Ovary (tissue), 9 donors: ENCODE data around the gene SLC9A1. TPM values are rescaled to one million over a fixed set of nuclear protein-coding genes. Genes with fewer than 3 reads are reported as not detected.

Source experiments
- DNase-seq, 5 donors: peaks; one replicate each; pipeline ENCODE4 v3.0.0-alpha.2; 2019 to 2020
- H3K27ac ChIP-seq, 2 donors: fragments of 200-600 bp; one replicate each; pipeline versions ENCODE4 v1.5.1 to v1.8.0; 2019 to 2022
- H3K27me3 ChIP-seq: fragments of 200-600 bp; one replicate; pipeline ENCODE4 v1.8.0; 2022
- H3K36me3 ChIP-seq: fragments of 200-600 bp; sonication (generic); one replicate; pipeline ENCODE4 v1.5.1; 2019
- H3K4me1 ChIP-seq: one replicate; pipeline ENCODE4 v1.8.1; 2013; ENCODE audit warnings: mild to moderate bottlenecking, moderate library complexity; ENCODE audit not compliant: insufficient read depth
- H3K4me3 ChIP-seq: fragments of 200-600 bp; sonication (generic); one replicate; pipeline ENCODE4 v1.5.1; 2017
- H3K9me3 ChIP-seq, 2 donors: fragments of 200-600 bp in 1 of 2; sonication (generic) in 1 of 2; one replicate each; pipeline versions ENCODE4 v1.5.1 to v1.8.1; 2013 to 2019; ENCODE audit warnings: mild to moderate bottlenecking in 1 of 2, moderate library complexity in 1 of 2
- EP300 ChIP-seq: sonication (generic); formaldehyde crosslinking; IDR thresholded peaks from one replicate; pipeline ENCODE4 v1.6.1; 2017; ENCODE audit warnings: antibody characterized with exemption
- POLR2A ChIP-seq: fragments of 450-650 bp; IDR thresholded peaks from one replicate; pipeline ENCODE4 v1.6.1; 2017; ENCODE audit warnings: antibody characterized with exemption, mild to moderate bottlenecking, moderate library complexity
- WGBS, 3 donors: extraction: QIAGEN DNeasy Blood & Tissue Kit in 1 of 3; methylation state at CpG; one replicate each; pipeline versions ENCODE4 v1.1.5 to v1.1.7; 2013 to 2017; 5-methylcytosine and 5-hydroxymethylcytosine counted together
- intact Hi-C, 4 donors: fragments of 100-400 bp; cut with DNase I; formaldehyde crosslinking; loops; one replicate each; pipeline versions ENCODE4 v1.11.0 to v1.15.1; 2022 to 2023
- polyA plus RNA-seq, 2 donors: library from polyadenylated mRNA; stranded (reverse); fragments of 200-250 nt in 1 of 2; fragments of 350-450 nt in 1 of 2; fragmentation: Illumina TruSeq in 1 of 2; extraction: RNeasy Lipid Tissue Mini Kit (QIAGEN cat#74804) in 1 of 2; gene quantifications; one replicate each; pipeline ENCODE4 v1.2.3, GENCODE V29; 2013 to 2014
- total RNA-seq, 7 donors: library from RNA; depleted of rRNA in 2 of 7; stranded (reverse); fragments of >200 nt in 2 of 7; fragmentation: NEBNext Ultra II Directional in 3 of 7; extraction: Animal tissue kit (Norgen Biotek cat#: 25700) in 3 of 7; gene quantifications; one replicate each; pipeline versions ENCODE4 v1.1.0 to v1.2.4, GENCODE V29; 2016 to 2023
- TF ChIP-seq, protein P1 (sequence below), 3 donors: fragments of 450-650 bp in 2 of 3; fragments of 200-600 bp in 1 of 3; IDR thresholded peaks; one replicate each; pipeline versions ENCODE4 v1.5.1 to v1.8.0; 2016 to 2022; ENCODE audit warnings: antibody characterized with exemption in 3 of 3, mild to moderate bottlenecking in 1 of 3
- donor health status: DM: no; HTN: no; CAD: no; lungs with moderate emphysema.
- donor health status: DM: no; HTN: no; CAD: no.
- donor health status: Bipolar disorder and iron deficiency.
- donor health status: DM: yes; HTN: yes; CAD: no.
- donor health status: DM: no; HTN: no; CAD: no.
- donor health status: DM: yes; HTN: yes; CAD: no.

SLC9A1 gene
- total and polyA plus RNA-seq, 9 donors: 8.6 to 33.7 (median 14.8) TPM

DNA sequence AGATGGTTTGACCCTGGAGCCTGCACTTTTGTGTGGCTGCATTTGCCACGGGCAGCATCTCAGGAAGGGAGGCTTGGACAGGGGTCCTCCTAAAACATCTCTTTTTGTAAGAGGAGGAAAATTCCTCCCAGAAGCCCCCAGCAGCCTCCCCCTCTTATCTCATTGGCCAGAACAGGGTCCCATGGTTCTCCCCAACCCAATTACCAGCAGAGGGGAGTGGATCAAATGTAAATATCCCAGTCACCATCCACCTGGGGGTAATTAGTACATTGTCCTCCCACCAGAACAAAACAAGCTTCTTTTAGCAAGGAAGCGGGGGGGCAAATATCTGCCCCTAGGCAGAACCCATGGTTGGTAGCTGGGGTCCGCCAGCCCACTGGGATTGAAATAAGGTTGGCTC, 97.5 kb downstream of the SLC9A1 start:
- Histone ChIP-seq H3K27me3 (no peaks in the 10 kb centered on the region), H3K27ac (no peak overlapping the region), H3K4me3 (no peak overlapping the region), H3K36me3 (no peaks in the 10 kb centered on the region), H3K4me1 (no peaks in the 10 kb centered on the region), H3K9me3 (no peaks in the 10 kb centered on the region)
- DNase-seq: no peak
- TF ChIP-seq EP300: no peak
- no peak for TF ChIP-seq POLR2A
- TF ChIP-seq, protein P1, sequence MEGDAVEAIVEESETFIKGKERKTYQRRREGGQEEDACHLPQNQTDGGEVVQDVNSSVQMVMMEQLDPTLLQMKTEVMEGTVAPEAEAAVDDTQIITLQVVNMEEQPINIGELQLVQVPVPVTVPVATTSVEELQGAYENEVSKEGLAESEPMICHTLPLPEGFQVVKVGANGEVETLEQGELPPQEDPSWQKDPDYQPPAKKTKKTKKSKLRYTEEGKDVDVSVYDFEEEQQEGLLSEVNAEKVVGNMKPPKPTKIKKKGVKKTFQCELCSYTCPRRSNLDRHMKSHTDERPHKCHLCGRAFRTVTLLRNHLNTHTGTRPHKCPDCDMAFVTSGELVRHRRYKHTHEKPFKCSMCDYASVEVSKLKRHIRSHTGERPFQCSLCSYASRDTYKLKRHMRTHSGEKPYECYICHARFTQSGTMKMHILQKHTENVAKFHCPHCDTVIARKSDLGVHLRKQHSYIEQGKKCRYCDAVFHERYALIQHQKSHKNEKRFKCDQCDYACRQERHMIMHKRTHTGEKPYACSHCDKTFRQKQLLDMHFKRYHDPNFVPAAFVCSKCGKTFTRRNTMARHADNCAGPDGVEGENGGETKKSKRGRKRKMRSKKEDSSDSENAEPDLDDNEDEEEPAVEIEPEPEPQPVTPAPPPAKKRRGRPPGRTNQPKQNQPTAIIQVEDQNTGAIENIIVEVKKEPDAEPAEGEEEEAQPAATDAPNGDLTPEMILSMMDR (IDR thresholded peaks at IDR 0.05): no peak
- WGBS, 3 donors: 17 to 29% (median 22%) methylated on average over 3 of the region's 3 CpGs
- intact Hi-C loops: loop anchor here in 1 of 4 donors (5.0 kb wide), 1 partner anchor 50 kb away; no protein-coding TSS in a partner anchor

DNA sequence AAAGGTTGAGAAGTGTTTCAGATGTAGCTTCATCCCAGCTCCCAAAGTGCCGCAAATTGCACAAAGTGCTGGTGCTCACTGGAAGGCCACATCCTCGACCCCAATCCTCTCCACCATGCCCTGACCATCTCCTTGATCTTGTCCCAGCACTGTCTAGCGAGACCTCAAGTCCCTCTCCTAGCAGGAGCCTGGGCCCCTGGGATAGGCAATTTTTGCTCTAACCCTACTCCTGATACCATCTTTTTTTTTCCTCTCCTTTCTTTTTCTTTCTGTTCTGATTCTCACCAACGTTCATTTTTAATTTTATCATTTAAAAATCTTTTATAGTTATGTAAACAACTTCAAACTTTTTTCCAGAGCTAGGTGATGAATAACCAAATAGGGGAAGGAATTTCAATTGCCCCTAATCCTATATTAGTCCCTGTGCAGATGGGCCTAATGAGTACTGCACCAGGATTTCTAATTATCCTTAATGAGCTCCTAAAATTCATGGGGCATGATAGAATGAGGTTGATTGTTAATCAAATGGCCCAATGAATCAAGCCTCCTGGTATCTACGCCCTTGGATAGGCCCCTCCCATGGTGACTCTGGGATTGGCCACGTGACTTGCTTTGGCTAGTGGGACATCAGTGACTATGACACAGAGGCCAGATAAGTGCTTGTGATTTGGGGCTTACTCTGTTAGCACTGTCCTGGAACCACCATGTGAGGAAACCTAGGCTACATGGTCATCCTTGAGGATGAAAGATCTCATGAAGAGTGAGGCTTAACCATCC, 100.8 kb downstream of the SLC9A1 start:
- H3K27ac ChIP-seq: no peak overlapping the region
- H3K4me1 ChIP-seq: no peaks in the 10 kb centered on the region
- intact Hi-C loops: no loop called here
- H3K9me3 ChIP-seq: no peaks in the 10 kb centered on the region
- H3K36me3 ChIP-seq: no peaks in the 10 kb centered on the region
- 76 to 86% (median 81%) methylated on average over 6 of the region's 6 CpGs for WGBS, 3 donors
- DNase-seq: no peak
- TF ChIP-seq POLR2A: no peak
- TF ChIP-seq, protein P1 (IDR thresholded peaks at IDR 0.05): no peak
- no peak for TF ChIP-seq EP300
- H3K4me3 ChIP-seq: no peak overlapping the region
- H3K27me3 ChIP-seq: no peaks in the 10 kb centered on the region

DNA sequence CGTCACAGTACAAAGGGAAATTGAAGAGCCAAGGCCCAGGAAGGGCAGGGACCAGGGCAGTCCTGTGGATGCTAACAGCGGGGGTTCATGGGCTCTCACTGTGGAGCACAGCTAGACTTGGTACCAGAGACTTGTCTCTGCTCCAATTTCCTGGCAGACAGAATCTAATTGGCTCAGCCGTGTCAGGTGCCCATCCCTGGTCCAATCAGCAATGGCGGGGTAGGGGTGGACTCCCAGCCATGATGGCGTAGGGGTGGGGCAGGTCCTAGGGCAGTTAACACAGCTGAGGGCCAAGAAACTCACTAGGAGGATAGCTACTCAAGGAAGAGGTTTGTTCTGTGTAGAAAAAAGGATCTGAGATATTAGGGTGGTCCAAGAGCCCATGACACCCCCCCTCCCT, 102.4 kb downstream of the SLC9A1 start:
- Histone ChIP-seq H3K9me3 (no peaks in the 10 kb centered on the region), H3K36me3 (no peaks in the 10 kb centered on the region), H3K27ac (no peak overlapping the region), H3K4me3 (no peak overlapping the region), H3K4me1 (no peaks in the 10 kb centered on the region), H3K27me3 (no peaks in the 10 kb centered on the region)
- DNase-seq: no peak
- intact Hi-C loops: no loop called here
- WGBS, 3 donors: 92 to 95% (median 92%) methylated on average over 5 of the region's 5 CpGs
- TF ChIP-seq EP300 (no peak), POLR2A (no peak)
- TF ChIP-seq, protein P1 (IDR thresholded peaks at IDR 0.05): no peak

DNA sequence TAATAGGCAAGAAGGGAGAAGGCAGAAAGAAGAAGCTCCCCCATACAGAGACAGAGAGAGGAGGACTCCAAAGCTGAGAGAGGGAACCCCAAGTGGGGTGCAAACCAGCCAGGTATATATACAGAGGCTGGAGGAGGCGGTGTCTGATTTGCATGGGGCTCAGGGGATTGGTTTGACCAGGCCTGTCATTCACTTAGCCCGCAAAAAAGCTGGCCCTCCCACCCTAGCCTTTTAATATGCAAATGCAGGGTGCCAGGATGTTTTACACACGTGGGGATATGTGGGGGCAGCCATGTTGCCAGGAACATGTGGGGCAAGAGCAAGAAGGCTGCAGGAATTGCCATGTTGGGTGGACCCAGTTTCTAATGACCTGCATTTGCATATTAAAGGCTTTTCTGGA, 105.3 kb downstream of the SLC9A1 start:
- H3K9me3 ChIP-seq: no peaks in the 10 kb centered on the region
- no peaks in the 10 kb centered on the region for H3K27me3 ChIP-seq
- 55 to 71% (median 61%) methylated on average over 3 of the region's 3 CpGs for WGBS, 3 donors
- no peaks in the 10 kb centered on the region for H3K4me1 ChIP-seq
- intact Hi-C loops: loop anchor here in 3 of 4 donors (5.0 to 10.0 kb wide), 2 partner anchors 52 to 235 kb away; no protein-coding TSS in a partner anchor
- H3K4me3 ChIP-seq: no peak overlapping the region
- no peak for DNase-seq
- no peak overlapping the region for H3K27ac ChIP-seq
- TF ChIP-seq EP300 (no peak), POLR2A (no peak)
- TF ChIP-seq, protein P1 (IDR thresholded peaks at IDR 0.05): no peak
- H3K36me3 ChIP-seq: no peaks in the 10 kb centered on the region
